H1 (cell line): ENCODE results near the gene FBXW2. TPM values are rescaled to one million over a fixed set of nuclear protein-coding genes. Genes with fewer than 3 reads are reported as not detected.
A peak's percentile ranks its signal among the peaks of the same experiment; 100 is the strongest.

Source experiments
- CTCF ChIA-PET: fragments of 300-600 bp; sonication (Branson Sonifier 250); formaldehyde crosslinking; loops from one replicate; lab custom pipeline; 2021; ENCODE audit not compliant: partially characterized antibody; lab: Charles Lee
- POLR2A ChIA-PET: fragments of 300-600 bp; sonication (Branson Sonifier 250); formaldehyde crosslinking; loops from one replicate; lab custom pipeline; 2021; ENCODE audit warnings: inconsistent platforms; ENCODE audit not compliant: partially characterized antibody; lab: Charles Lee
- DNase-seq, 2 experiments: peaks; one replicate each; pipeline versions ENCODE4 v3.0.0 to v3.0.0-alpha.2; 2010 to 2022; ENCODE audit warnings: low spot score in 2 of 2, low read depth in 1 of 2, mixed read lengths in 1 of 2
- FAIRE-seq: peaks from 2 replicates; lab custom pipeline; 2011; peaks lifted over from hg19 to GRCh38; lab: Jason Lieb, UNC
- H2AFZ ChIP-seq: 2 replicates; pipeline ENCODE4 v1.8.1; 2012; ENCODE audit warnings: low read length, inconsistent platforms
- H2AK5ac ChIP-seq: 2 replicates; pipeline ENCODE4 v1.6.1; 2013; ENCODE audit warnings: low read depth, low read length
- H2BK120ac ChIP-seq: replicated peaks from 2 replicates; pipeline ENCODE3; 2013; ENCODE audit warnings: low read depth, low read length, inconsistent platforms
- H2BK12ac ChIP-seq: 2 replicates; pipeline ENCODE4 v1.6.1; 2013; ENCODE audit warnings: low read depth, low read length
- H2BK15ac ChIP-seq: 2 replicates; pipeline ENCODE4 v1.6.1; 2013; ENCODE audit warnings: low read length
- H2BK20ac ChIP-seq: 2 replicates; pipeline ENCODE4 v1.6.1; 2013; ENCODE audit warnings: low read length
- H2BK5ac ChIP-seq: 2 replicates; pipeline ENCODE4 v1.6.1; 2013; ENCODE audit warnings: low read depth, low read length
- H3K14ac ChIP-seq: 2 replicates; pipeline ENCODE4 v1.6.1; 2013; ENCODE audit warnings: inconsistent platforms; ENCODE audit not compliant: insufficient read length
- H3K18ac ChIP-seq: 2 replicates; pipeline ENCODE4 v1.6.1; 2013; ENCODE audit warnings: low read length; ENCODE audit errors: extremely low read depth
- H3K23ac ChIP-seq: 2 replicates; pipeline ENCODE4 v1.6.1; 2013; ENCODE audit warnings: inconsistent platforms; ENCODE audit not compliant: insufficient read length
- H3K23me2 ChIP-seq: 2 replicates; pipeline ENCODE4 v1.6.1; 2013; ENCODE audit warnings: low read depth, low read length
- H3K27ac ChIP-seq: 2 replicates; pipeline ENCODE4 v1.6.1; 2011; ENCODE audit warnings: low read depth, low read length, inconsistent platforms
- H3K27me3 ChIP-seq, 4 experiments: replicated peaks in 1 of 4; 1 replicate in 1 of 4; 2 replicates in 3 of 4; pipeline versions ENCODE4 v1.6.1 to v1.8.1; 2011 to 2013; ENCODE audit warnings: low read length in 3 of 4, mild to moderate bottlenecking in 3 of 4, inconsistent platforms in 2 of 4, mixed read lengths in 2 of 4, moderate library complexity in 1 of 4; ENCODE audit not compliant: control insufficient read depth in 3 of 4, insufficient read depth in 3 of 4; ENCODE audit errors: extremely low read depth in 1 of 4
- H3K36me3 ChIP-seq, 4 experiments: 2 replicates each; pipeline versions ENCODE4 v1.6.1 to v1.8.1; 2011 to 2013; ENCODE audit warnings: mild to moderate bottlenecking in 4 of 4, low read length in 3 of 4, moderate library complexity in 2 of 4, control low read depth in 1 of 4, inconsistent platforms in 1 of 4; ENCODE audit not compliant: insufficient read depth in 4 of 4, control insufficient read depth in 2 of 4
- H3K4ac ChIP-seq: replicated peaks from 2 replicates; pipeline ENCODE3; 2013; ENCODE audit warnings: low read length, low read depth, mixed read lengths, inconsistent platforms; ENCODE audit not compliant: insufficient read length
- H3K4me1 ChIP-seq, 4 experiments: replicated peaks in 1 of 4; 1 replicate in 1 of 4; 2 replicates in 3 of 4; pipeline versions ENCODE4 v1.6.1 to v1.8.1; 2011 to 2013; ENCODE audit warnings: low read length in 3 of 4, inconsistent platforms in 2 of 4, mixed read lengths in 1 of 4; ENCODE audit not compliant: insufficient read depth in 4 of 4, control insufficient read depth in 3 of 4
- H3K4me2 ChIP-seq, 2 experiments: 2 replicates each; pipeline versions ENCODE4 v1.6.1 to v1.8.1; 2011 to 2013; ENCODE audit warnings: low read depth in 2 of 2, low read length in 2 of 2, control low read depth in 1 of 2, inconsistent platforms in 1 of 2, mild to moderate bottlenecking in 1 of 2; ENCODE audit not compliant: insufficient read depth in 1 of 2
- H3K4me3 ChIP-seq, 4 experiments: fragments of 200-600, 300-600 bp in 1 of 4; sonication (generic), shearing (Covaris generic), sonication (Bioruptor Twin) in 1 of 4; 2 replicates each; pipeline versions ENCODE4 v1.5.1 to v1.8.1; 2011 to 2016; ENCODE audit warnings: low read length in 4 of 4, low read depth in 3 of 4, control low read depth in 2 of 4, inconsistent platforms in 2 of 4, mild to moderate bottlenecking in 2 of 4, mixed read lengths in 1 of 4, moderate library complexity in 1 of 4; ENCODE audit not compliant: insufficient read depth in 2 of 4; ENCODE audit errors: extremely low read depth in 1 of 4
- H3K56ac ChIP-seq: replicated peaks from 2 replicates; pipeline ENCODE3; 2013; ENCODE audit warnings: low read depth, mild to moderate bottlenecking, mixed read lengths, low read length, inconsistent platforms; ENCODE audit not compliant: insufficient read length
- H3K79me1 ChIP-seq: 2 replicates; pipeline ENCODE4 v1.6.1; 2013; ENCODE audit warnings: low read depth, low read length, control low read depth
- H3K79me2 ChIP-seq, 2 experiments: 2 replicates each; pipeline versions ENCODE4 v1.6.1 to v1.8.1; 2012 to 2013; ENCODE audit warnings: low read length in 2 of 2, mild to moderate bottlenecking in 2 of 2, inconsistent platforms in 1 of 2; ENCODE audit not compliant: insufficient read depth in 2 of 2, control insufficient read depth in 1 of 2
- H3K9ac ChIP-seq, 4 experiments: replicated peaks in 1 of 4; 1 replicate in 1 of 4; 2 replicates in 3 of 4; pipeline versions ENCODE4 v1.6.1 to v1.8.1; 2011 to 2013; ENCODE audit warnings: low read depth in 3 of 4, low read length in 3 of 4, control low read depth in 2 of 4, mild to moderate bottlenecking in 2 of 4, moderate library complexity in 2 of 4, inconsistent platforms in 1 of 4; ENCODE audit errors: extremely low read depth in 1 of 4
- H3K9me3 ChIP-seq, 2 experiments: 2 replicates each; pipeline versions ENCODE4 v1.6.1 to v1.8.1; 2012 to 2013; ENCODE audit warnings: mild to moderate bottlenecking in 2 of 2, moderate library complexity in 2 of 2, control low read depth in 1 of 2, inconsistent platforms in 1 of 2, low read depth in 1 of 2, low read length in 1 of 2, mixed read lengths in 1 of 2; ENCODE audit not compliant: insufficient read depth in 2 of 2
- H4K20me1 ChIP-seq, 2 experiments: replicated peaks in 1 of 2; 2 replicates each; pipeline versions ENCODE3 to v1.8.1; 2011 to 2013; ENCODE audit warnings: inconsistent platforms in 2 of 2, low read length in 2 of 2, mild to moderate bottlenecking in 1 of 2; ENCODE audit not compliant: insufficient read depth in 2 of 2, control insufficient read depth in 1 of 2
- H4K5ac ChIP-seq: 2 replicates; pipeline ENCODE4 v1.6.1; 2013; ENCODE audit warnings: low read length, low read depth, mixed read lengths, inconsistent platforms; ENCODE audit not compliant: insufficient read length
- H4K8ac ChIP-seq: 2 replicates; pipeline ENCODE4 v1.8.0; 2013; ENCODE audit warnings: mild to moderate bottlenecking, moderate library complexity, low read length, inconsistent platforms; ENCODE audit not compliant: insufficient read depth; ENCODE audit errors: extremely low read depth
- H4K91ac ChIP-seq: replicated peaks from 2 replicates; pipeline ENCODE3; 2013; ENCODE audit warnings: low read length, mixed read lengths, inconsistent platforms; ENCODE audit not compliant: insufficient read length
- KDM5A ChIP-seq: fragments of 200-600 bp; IDR thresholded peaks from 2 replicates; pipeline ENCODE4 v1.7.1; 2012; ENCODE audit warnings: mild to moderate bottlenecking, low read length, inconsistent platforms, mixed read lengths
- NRF1 ChIP-seq: IDR thresholded peaks from 2 replicates; pipeline ENCODE4 v1.6.1; 2011; ENCODE audit warnings: mild to moderate bottlenecking, low read depth, low read length, improper control_type of control experiment
- PHF8 ChIP-seq: fragments of 200-600 bp; sonication (generic); conservative IDR thresholded peaks from 2 replicates; pipeline ENCODE4 v1.7.1; 2012; ENCODE audit warnings: low read depth, mild to moderate bottlenecking, inconsistent platforms, low read length, moderate library complexity
- POLR2A ChIP-seq, 2 experiments: IDR thresholded peaks; 1 replicate in 1 of 2; 2 replicates in 1 of 2; pipeline ENCODE4 v1.6.1; 2011; ENCODE audit warnings: low read depth in 2 of 2, low read length in 2 of 2, mild to moderate bottlenecking in 2 of 2; ENCODE audit errors: control extremely low read depth in 1 of 2
- RBBP5 ChIP-seq: IDR thresholded peaks from 2 replicates; pipeline ENCODE4 v1.7.1; 2012; ENCODE audit warnings: low read depth, mild to moderate bottlenecking, inconsistent platforms, low read length, moderate library complexity, borderline replicate concordance
- TAF1 ChIP-seq: IDR thresholded peaks from 2 replicates; pipeline ENCODE4 v1.6.1; 2011; ENCODE audit warnings: mild to moderate bottlenecking, low read depth, low read length
- WGBS, 2 experiments: shearing (Covaris generic) in 1 of 2; methylation state at CpG; one replicate each; pipeline versions ENCODE4 v1.1.6 to v1.1.7; 2013 to 2015; ENCODE audit warnings: low lambda C conversion rate in 2 of 2, mixed read lengths in 2 of 2, inconsistent platforms in 1 of 2, low coverage in 1 of 2, missing lambda C conversion rate in 1 of 2; ENCODE audit not compliant: insufficient replicate concordance in 2 of 2, insufficient coverage in 1 of 2, insufficient read length in 1 of 2; ENCODE audit errors: extremely low coverage in 1 of 2, missing lambda C conversion rate in 1 of 2; 5-methylcytosine and 5-hydroxymethylcytosine counted together
- long read RNA-seq, 2 experiments: library from RNA in 1 of 2; library from capped mRNA in 1 of 2; stranded (forward); transcript quantifications; one replicate each; pipeline ENCODE4 v2.0.0, GENCODE V29; 2021; ENCODE audit warnings: inconsistent platforms in 1 of 2
- polyA minus RNA-seq, 3 experiments: library from RNA; depleted of rRNA, polyadenylated mRNA; stranded (reverse); fragments of >200 nt; gene quantifications; 1 replicate in 2 of 3; 2 replicates in 1 of 3; pipeline ENCODE4 v1.2.3, GENCODE V29; 2011
- polyA plus RNA-seq, 7 experiments: library from polyadenylated mRNA; depleted of rRNA in 3 of 7; stranded (reverse) in 5 of 7; unstranded in 2 of 7; fragments of >200 nt in 5 of 7; fragments of 200-250 nt in 2 of 7; gene quantifications; 1 replicate in 5 of 7; 2 replicates in 1 of 7; 4 replicates in 1 of 7; pipeline versions ENCODE4 v1.2.1 to v1.2.3, GENCODE V29; 2011 to 2013; ENCODE audit warnings: missing spikeins in 2 of 7, mixed read lengths in 2 of 7
- total RNA-seq: library from RNA; stranded (reverse); fragmentation: NEBNext Ultra II Directional; extraction: Animal tissue kit (Norgen Biotek cat#: 25700); gene quantifications from 2 replicates; pipeline ENCODE4 v1.2.1, GENCODE V29; 2021

The FBXW2 gene, protein sequence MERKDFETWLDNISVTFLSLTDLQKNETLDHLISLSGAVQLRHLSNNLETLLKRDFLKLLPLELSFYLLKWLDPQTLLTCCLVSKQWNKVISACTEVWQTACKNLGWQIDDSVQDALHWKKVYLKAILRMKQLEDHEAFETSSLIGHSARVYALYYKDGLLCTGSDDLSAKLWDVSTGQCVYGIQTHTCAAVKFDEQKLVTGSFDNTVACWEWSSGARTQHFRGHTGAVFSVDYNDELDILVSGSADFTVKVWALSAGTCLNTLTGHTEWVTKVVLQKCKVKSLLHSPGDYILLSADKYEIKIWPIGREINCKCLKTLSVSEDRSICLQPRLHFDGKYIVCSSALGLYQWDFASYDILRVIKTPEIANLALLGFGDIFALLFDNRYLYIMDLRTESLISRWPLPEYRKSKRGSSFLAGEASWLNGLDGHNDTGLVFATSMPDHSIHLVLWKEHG
- total RNA-seq (60.2 and 65.3 TPM in 2 replicates), polyA plus RNA-seq (2011; rRNA removed) (17.5 and 19.2 TPM in 2 replicates), polyA minus RNA-seq (2011; rRNA and poly(A)+ RNA removed) (66.5 and 79.3 TPM in 2 replicates)
- 28.3 TPM for polyA plus RNA-seq (2011; cell fraction: cytosol; rRNA removed)
- polyA plus RNA-seq (2011; cell fraction: nucleus; rRNA removed) = 17.3 TPM
- polyA plus RNA-seq (2012, experiment 1 of 2) = 23.6 to 35.1 TPM (median 27.4 TPM) in 4 replicates
- polyA plus RNA-seq (2012, experiment 2 of 2) = 5.0 TPM
- polyA plus RNA-seq (2013, experiment 1 of 2) = 18.8 TPM
- 19.9 TPM for polyA plus RNA-seq (2013, experiment 2 of 2)
- polyA minus RNA-seq (2011; cell fraction: cytosol; rRNA and poly(A)+ RNA removed) = 24.1 TPM
- polyA minus RNA-seq (2011; cell fraction: nucleus; rRNA and poly(A)+ RNA removed) = 30.6 TPM
- long read RNA-seq, experiment 1, full-length matches to known transcripts = 6 of 38 reads
- long read RNA-seq, experiment 1, partial matches to known transcripts = 8 of 38 reads
- long read RNA-seq, experiment 1, other reads (novel, unspliced or antisense) = 24 of 38 reads
- long read RNA-seq, experiment 2, partial matches to known transcripts = 2 of 5 reads
- long read RNA-seq, experiment 2, other reads (novel, unspliced or antisense) = 3 of 5 reads

DNA sequence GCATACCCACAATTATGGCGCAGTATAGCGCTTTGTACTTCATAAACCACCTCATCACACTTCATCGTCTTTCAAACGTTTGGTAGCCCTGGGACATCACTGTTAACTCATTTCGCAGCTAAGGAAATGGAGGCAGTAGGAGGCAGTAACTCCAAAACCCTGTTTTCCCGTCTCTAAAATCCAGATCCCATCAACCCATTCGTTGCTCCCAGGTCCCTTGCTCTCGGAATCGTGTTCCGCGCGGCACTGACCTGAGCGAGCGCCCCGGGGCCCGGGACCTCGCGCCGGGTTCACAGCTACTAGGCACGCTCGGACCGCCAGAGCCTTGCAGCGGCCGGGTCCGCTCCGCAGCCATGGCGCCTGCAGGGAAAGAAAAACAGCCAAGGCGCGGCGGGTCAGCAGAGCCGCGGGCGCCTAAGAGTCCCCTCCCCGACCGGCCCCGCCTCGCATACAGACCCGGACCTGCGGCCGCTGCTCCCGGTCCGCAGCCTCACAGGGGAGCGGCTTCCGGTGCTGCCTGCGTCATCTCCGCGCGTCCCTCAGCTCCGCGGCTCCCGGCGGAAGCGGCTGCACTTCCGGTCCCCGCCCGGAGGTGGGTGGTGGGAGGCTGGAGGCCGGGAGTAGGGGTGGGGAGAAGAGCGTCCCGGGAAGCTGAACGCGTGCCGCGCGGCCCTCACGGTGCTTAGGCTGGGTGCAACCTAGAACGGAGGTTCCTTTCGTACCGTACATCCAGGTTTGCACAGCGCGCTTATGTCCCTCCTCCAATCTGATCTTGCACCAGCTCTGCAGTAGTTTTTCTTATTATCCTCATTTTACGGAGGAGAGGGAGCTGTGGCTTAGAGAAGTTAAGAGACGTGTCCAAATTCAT is at the start of gene FBXW2:
Gene FBXW2 (minus strand): TSS at position 519 of the 868 bp plus-strand sequence. CDS start 5,158 bp downstream, outside the sequence.
- Histone ChIP-seq H4K8ac (peak within 1 kb of the TSS; percentile 97; the same call in 1 of the 2 replicates), H3K56ac (peak within 1 kb of the TSS; percentile 60), H2BK20ac (no peak within 1 kb of the TSS), H3K36me3 (peaks cover 2 to 10% (median 5%) of the 10 kb centered on the region in 4 experiments; a peak in 6 of 8 replicates), H3K4me1 (no peaks in the 10 kb centered on the region; a peak in 1 of 7 replicates), H2BK120ac (peak within 1 kb of the TSS; percentile 50), H3K79me2 (peaks cover 4 to 50% of the 10 kb centered on the region in 2 experiments), H3K27ac (peak within 1 kb of the TSS; percentile 79), H3K27me3 (no peaks in the 10 kb centered on the region), H4K5ac (peak within 1 kb of the TSS; percentile 86), H4K20me1 (peaks cover 0 to 5% of the 10 kb centered on the region in 2 experiments), H3K9ac (peak within 1 kb of the TSS; percentile 85 to 96 (median 91)), H2BK5ac (peak within 1 kb of the TSS; percentile 86), H3K23ac (no peak within 1 kb of the TSS), H3K4ac (peak within 1 kb of the TSS; percentile 98), H2AK5ac (no peak within 1 kb of the TSS), H3K14ac (no peak within 1 kb of the TSS), H2BK12ac (no peak within 1 kb of the TSS), H3K9me3 (no peaks in the 10 kb centered on the region), H2AFZ (peak within 1 kb of the TSS; percentile 86), H3K79me1 (no peaks in the 10 kb centered on the region; the same call in 1 of the 2 replicates), H2BK15ac (no peak within 1 kb of the TSS), H3K23me2 (no peaks in the 10 kb centered on the region; the same call in 1 of the 2 replicates), H4K91ac (peak within 1 kb of the TSS; percentile 36), H3K18ac (peak within 1 kb of the TSS; percentile 63; the same call in 1 of the 2 replicates), H3K4me2 (peak within 1 kb of the TSS; percentile 79 to 86), H3K4me3 (peak within 1 kb of the TSS; percentile 87 to 99 (median 97))
- POLR2A ChIA-PET = interaction anchor here (0.6 to 2.5 kb wide), 28 partner anchors 8 to 226 kb away, joined by 3 to 19 read pairs (median 5); partner anchors contain the start of gene PSMD5
- FAIRE-seq (no peak), DNase-seq (peak; percentile 78 to 91)
- CTCF ChIA-PET = interaction anchor here (1.2 to 1.5 kb wide), 2 partner anchors 40 to 69 kb away, joined by 3 read pairs; no protein-coding TSS in a partner anchor
- 2% methylated on average over 48 of the region's 72 CpGs; no CpG with 5 or more reads in 1 of the 2 experiments for WGBS, 2 experiments
- peak; percentile 83 for TF ChIP-seq TAF1
- TF ChIP-seq PHF8 = peak; percentile 99
- peak; percentile 93; the same call in 1 of the 2 replicates for TF ChIP-seq RBBP5
- TF ChIP-seq KDM5A = peak; percentile 72
- TF ChIP-seq POLR2A (IDR thresholded peaks at IDR 0.05; ENCODE audit: control extremely low read depth in 1 of 2, low read depth in 2 of 2, low read length in 2 of 2) = peak; percentile 94 to 95
- TF ChIP-seq NRF1 = no peak
